H7 (cell line): ENCODE results near the gene ARSB. TPM values are rescaled to one million over a fixed set of nuclear protein-coding genes. Genes with fewer than 3 reads are reported as not detected.
"Not testable (repeated sequence)": the region's sequence is repeated elsewhere in the genome, so short reads cannot be mapped to it uniquely, and the experiment has no call there.

Experiments used
- DNase-seq: peaks from one replicate; pipeline ENCODE4 v3.0.0; 2012
- H3K27me3 ChIP-seq: 2 replicates; pipeline ENCODE4 v1.6.0; 2011; ENCODE audit warnings: mild to moderate bottlenecking, low read length; ENCODE audit not compliant: control insufficient read depth, insufficient read depth
- H3K36me3 ChIP-seq: replicated peaks from 2 replicates; pipeline ENCODE4 v1.5.1; 2011; ENCODE audit warnings: low read length; ENCODE audit not compliant: control insufficient read depth, insufficient read depth
- H3K4me3 ChIP-seq: 2 replicates; pipeline ENCODE4 v1.5.1; 2011; ENCODE audit warnings: low read depth, mild to moderate bottlenecking, control low read depth, low read length, moderate library complexity; ENCODE audit not compliant: insufficient read depth
- total RNA-seq: library from RNA; depleted of rRNA; stranded (reverse); fragments of >200 nt; shearing (Covaris generic); gene quantifications from 2 replicates; pipeline ENCODE4 v1.2.3, GENCODE V29; 2014

ARSB gene
- total RNA-seq, 1 experiment from 2014 or later = 9.0 TPM

GRCh38 chr5:78983194-78983593 lies 1.9 kb downstream of the ARSB start:
- not testable (repeated sequence) for DNase-seq

GRCh38 chr5:78979909-78980308 lies 5.2 kb downstream of the ARSB start:
- no peak for DNase-seq
- no peaks in the 10 kb centered on the region for H3K27me3 ChIP-seq
- H3K4me3 ChIP-seq = no peak overlapping the region
- H3K36me3 ChIP-seq = no peaks in the 10 kb centered on the region

More at GRCh38 chr5:78983194-78983593, 1.9 kb downstream of the ARSB start:
- not testable (repeated sequence) for H3K4me3 ChIP-seq, H3K36me3 ChIP-seq, H3K27me3 ChIP-seq

DNA sequence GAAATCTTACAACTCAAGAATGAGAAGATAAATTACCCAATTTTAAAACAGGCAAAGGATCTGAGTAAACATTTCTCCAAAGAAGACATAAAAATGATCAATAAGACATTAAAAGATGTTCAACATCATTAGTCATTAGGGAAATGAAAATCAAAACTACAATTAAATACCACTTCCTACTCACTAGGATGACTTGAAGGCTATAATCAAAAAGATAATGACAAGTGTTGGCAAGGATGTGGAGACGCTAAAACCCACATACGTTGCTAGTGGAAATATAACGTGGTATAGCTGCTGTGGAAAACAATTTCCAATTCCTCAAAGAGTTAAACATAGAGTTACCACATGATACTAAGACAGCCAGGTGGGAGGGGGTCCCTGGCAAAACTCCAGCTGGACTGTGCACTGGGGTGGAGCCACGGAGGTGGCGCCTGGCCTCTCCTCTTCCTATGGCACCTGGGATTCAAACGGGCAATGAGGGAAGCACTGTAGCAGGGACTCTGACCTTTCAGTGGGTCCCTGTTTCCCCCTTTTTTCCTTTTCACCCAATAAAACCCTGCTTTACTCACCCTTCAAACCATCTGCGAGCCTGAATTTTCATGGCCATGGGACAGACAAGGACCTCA lies 5.9 kb downstream of the ARSB start:
- Histone ChIP-seq H3K27me3 (no peaks in the 10 kb centered on the region), H3K36me3 (no peaks in the 10 kb centered on the region), H3K4me3 (no peak overlapping the region)
- no peak for DNase-seq

DNA sequence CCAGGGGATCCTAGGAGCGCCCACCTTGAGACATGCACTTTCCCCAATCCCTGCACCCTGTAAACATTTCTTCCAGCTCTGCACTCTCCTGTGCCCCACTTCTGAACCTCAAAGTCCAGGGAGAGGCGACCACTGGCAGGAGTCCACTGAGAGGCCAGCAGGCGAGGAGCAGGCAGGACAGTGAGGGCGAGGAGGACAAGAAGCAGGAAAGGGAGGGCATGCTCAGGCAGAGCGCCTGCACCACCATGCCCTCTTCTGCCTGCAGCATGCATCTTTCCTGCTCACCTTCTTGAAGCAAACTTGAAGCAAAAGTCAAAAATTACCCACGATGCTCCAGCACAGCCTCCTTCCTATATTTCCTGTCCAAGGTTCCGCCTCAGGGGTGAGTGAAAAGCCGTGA lies 10.1 kb downstream of the ARSB start:
- DNase-seq = no peak
- H3K27me3 ChIP-seq = no peaks in the 10 kb centered on the region
- no peak overlapping the region for H3K4me3 ChIP-seq
- no peaks in the 10 kb centered on the region for H3K36me3 ChIP-seq

DNA sequence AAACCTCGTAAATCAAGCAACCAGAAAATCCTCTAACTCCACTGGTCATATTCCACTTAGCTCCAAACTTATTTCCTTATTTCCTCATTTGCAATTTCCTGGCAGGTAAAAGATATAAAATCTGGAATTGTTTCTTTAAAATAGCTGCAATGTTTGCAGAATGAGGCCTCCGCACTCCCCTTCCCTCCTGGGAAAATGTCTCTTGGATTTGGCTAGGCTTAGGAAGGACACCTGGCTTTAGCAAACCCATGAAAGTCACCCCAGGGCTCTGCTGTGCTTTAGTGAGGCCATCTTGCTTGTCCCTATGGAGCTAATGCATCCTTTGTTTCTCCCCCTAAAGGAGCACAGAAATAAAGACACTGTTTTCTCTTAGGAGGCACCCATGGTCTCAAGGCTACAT lies 10.5 kb downstream of the ARSB start:
- Histone ChIP-seq H3K36me3 (no peaks in the 10 kb centered on the region), H3K4me3 (no peak overlapping the region), H3K27me3 (no peaks in the 10 kb centered on the region)
- DNase-seq = no peak

DNA sequence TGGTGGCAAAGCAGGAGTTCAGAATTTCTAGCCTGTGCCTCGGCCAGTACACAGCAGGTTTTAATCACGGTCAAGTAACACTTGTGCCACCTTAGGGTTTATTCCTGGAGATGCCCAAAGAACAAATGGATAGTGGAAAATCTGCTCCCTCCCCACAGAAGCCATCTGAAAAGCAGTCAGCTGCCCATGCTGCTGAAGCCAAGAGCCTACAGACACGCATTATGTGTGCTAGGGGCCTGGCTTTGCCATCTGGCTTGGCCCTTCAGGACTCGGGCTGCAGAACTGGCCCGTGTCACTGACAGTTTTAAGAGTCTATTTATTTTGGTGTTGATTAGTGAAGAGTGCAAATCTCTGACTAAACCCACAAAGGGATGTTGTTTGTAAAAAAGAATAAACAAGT lies 11.1 kb downstream of the ARSB start:
- no peak overlapping the region for H3K4me3 ChIP-seq
- H3K36me3 ChIP-seq = no peaks in the 10 kb centered on the region
- DNase-seq = no peak
- H3K27me3 ChIP-seq = no peaks in the 10 kb centered on the region

- Histone ChIP-seq H3K27me3 (no peaks in the 10 kb centered on the region), H3K36me3 (no peaks in the 10 kb centered on the region), H3K4me3 (no peak overlapping the region)
- DNase-seq = no peak
Measured at GRCh38 chr5:78972654-78973428, 12.3 kb downstream of the ARSB start.

GRCh38 chr5:78971998-78972397 lies 13.1 kb downstream of the ARSB start:
- no peak overlapping the region for H3K4me3 ChIP-seq
- no peak for DNase-seq

DNA sequence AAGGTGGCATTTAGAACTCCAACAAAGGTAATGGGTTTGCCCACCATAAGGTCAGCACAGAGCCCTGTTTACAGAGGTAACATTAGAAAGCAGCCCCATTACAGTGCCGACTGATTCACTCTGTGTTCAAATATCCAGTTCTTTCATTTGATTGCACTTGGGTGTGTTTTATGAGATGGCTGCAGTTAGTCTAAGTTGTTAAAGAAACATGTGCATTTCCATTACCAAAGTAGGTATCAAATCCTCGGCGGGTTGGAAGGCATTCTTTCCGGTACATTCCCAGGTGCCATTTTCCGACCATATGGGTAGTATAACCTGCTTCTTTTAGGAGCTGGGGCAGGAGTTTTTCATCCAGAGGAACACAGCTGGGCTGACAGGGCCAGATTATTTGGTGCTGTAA lies 16.3 kb downstream of the ARSB start:
- no peak overlapping the region for H3K4me3 ChIP-seq
- H3K36me3 ChIP-seq = no peaks in the 10 kb centered on the region
- H3K27me3 ChIP-seq = no peaks in the 10 kb centered on the region
- DNase-seq = no peak

More at GRCh38 chr5:78971998-78972397, 13.1 kb downstream of the ARSB start:
- Histone ChIP-seq H3K27me3 (no peaks in the 10 kb centered on the region), H3K36me3 (no peaks in the 10 kb centered on the region)

- no peak for DNase-seq
- Histone ChIP-seq H3K27me3 (no peaks in the 10 kb centered on the region), H3K36me3 (no peaks in the 10 kb centered on the region), H3K4me3 (no peak overlapping the region)
Measured at GRCh38 chr5:78964889-78965288, 20.2 kb downstream of the ARSB start.

GRCh38 chr5:78961743-78962142 lies 23.4 kb downstream of the ARSB start:
- DNase-seq = no peak
- no peaks in the 10 kb centered on the region for H3K27me3 ChIP-seq
- H3K36me3 ChIP-seq = no peaks in the 10 kb centered on the region
- no peak overlapping the region for H3K4me3 ChIP-seq

DNA sequence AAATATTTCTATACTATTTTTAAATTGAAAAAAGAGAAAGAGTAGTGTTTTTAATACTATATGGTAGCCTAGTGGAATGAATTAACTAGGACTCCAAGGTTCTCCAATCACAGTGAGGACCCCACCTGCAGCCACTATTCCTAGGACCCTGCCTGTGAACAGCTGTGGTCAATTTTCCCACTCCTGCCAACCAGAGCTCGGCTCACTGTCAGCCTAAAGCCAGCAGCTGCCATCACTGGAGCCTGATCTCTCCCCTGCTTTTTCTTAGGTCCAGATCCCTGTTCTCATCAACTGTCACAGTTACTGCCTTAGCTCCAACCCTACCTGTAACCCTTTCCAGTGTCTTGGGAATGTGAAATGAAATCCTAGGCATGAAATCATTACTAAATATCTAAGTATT lies 25.3 kb downstream of the ARSB start:
- DNase-seq = no peak
- Histone ChIP-seq H3K4me3 (no peak overlapping the region), H3K36me3 (no peaks in the 10 kb centered on the region), H3K27me3 (no peaks in the 10 kb centered on the region)

DNA sequence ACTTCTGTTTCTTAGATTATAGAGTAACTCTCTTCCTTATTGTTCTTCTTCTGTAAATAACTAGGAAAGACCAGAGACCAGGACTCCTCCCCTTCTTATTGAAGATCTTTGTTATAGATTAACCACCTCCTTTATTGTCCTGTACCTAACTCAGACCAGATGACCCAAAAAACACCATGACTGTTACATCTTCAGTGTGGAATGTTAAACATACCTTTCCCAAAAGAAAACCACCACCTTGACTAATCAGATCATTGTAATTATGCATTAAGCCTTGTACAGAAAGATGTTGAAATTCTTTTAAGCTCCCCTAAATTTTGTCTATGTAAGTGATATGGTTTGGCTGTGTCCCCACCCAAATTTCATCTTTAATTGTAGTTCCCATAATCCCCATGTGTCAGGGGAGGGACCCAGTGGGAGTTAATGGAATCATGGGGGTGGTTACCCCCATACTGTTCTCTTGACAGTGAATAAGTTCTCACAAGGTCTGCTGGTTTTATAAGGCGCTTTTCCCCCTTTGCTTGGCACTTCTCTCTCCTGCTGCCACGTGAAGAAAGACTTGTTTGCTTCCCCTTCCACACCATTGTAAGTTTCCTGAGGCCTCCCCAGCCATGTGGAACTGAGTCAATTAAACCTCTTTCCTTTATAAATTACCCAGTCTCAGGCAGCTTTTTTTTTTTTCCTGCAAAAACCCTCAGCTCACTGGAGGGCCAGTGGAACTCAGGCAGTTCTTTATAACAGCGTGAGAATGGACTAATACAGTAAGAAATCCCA lies 26.3 kb downstream of the ARSB start:
- Histone ChIP-seq H3K36me3 (no peaks in the 10 kb centered on the region), H3K4me3 (no peak overlapping the region), H3K27me3 (no peaks in the 10 kb centered on the region)
- no peak for DNase-seq

GRCh38 chr5:78956901-78957300 lies 28.2 kb downstream of the ARSB start:
- H3K36me3 ChIP-seq = no peaks in the 10 kb centered on the region
- H3K27me3 ChIP-seq = no peaks in the 10 kb centered on the region
- DNase-seq = no peak
- no peak overlapping the region for H3K4me3 ChIP-seq
